Neural crest cell (in vitro differentiated cells): ENCODE measurements around the gene KHNYN. TPM values are rescaled to one million over a fixed set of nuclear protein-coding genes. Genes with fewer than 3 reads are reported as not detected.

Experiments
- DNase-seq: peaks from one replicate; pipeline ENCODE4 v3.0.0; 2021; ENCODE audit warnings: low read depth, mixed read lengths, low spot score
- H3K27ac Mint-ChIP-seq: one replicate; pipeline ENCODE4 v1.8.0; 2021; ENCODE audit warnings: mild to moderate bottlenecking, mixed read lengths; ENCODE audit not compliant: unreplicated experiment
- H3K27me3 Mint-ChIP-seq: 2 replicates; pipeline ENCODE4 v1.8.0; 2021; ENCODE audit warnings: low read depth, mild to moderate bottlenecking, mixed read lengths
- H3K36me3 Mint-ChIP-seq: 2 replicates; pipeline ENCODE4 v1.8.0; 2021; ENCODE audit warnings: low read depth, mild to moderate bottlenecking, mixed read lengths
- H3K4me1 Mint-ChIP-seq: 2 replicates; pipeline ENCODE4 v1.8.0; 2021; ENCODE audit warnings: mixed read lengths
- H3K4me3 Mint-ChIP-seq: one replicate; pipeline ENCODE4 v1.8.0; 2021; ENCODE audit warnings: mild to moderate bottlenecking, mixed read lengths
- H3K9me3 Mint-ChIP-seq: 2 replicates; pipeline ENCODE4 v1.8.0; 2021; ENCODE audit warnings: mixed read lengths
- total RNA-seq: library from RNA; stranded (reverse); gene quantifications from 2 replicates; pipeline ENCODE4 v1.2.1, GENCODE V29; 2021
- TF ChIP-seq, protein P1 (sequence below): fragments of 200-600 bp; sonication (generic); conservative IDR thresholded peaks from 2 replicates; pipeline ENCODE4 v1.5.0; 2021; ENCODE audit warnings: antibody characterized with exemption, mild to moderate bottlenecking

KHNYN gene
- total RNA-seq, 1 donor from 2014 or later: 49.3 TPM

- H3K4me3 Mint-ChIP-seq: peak within 1 kb of the TSS; percentile 83
- H3K4me1 Mint-ChIP-seq: peaks cover 13% of the 10 kb centered on the region
- no peaks in the 10 kb centered on the region for H3K27me3 Mint-ChIP-seq
- H3K9me3 Mint-ChIP-seq: no peaks in the 10 kb centered on the region
- H3K36me3 Mint-ChIP-seq: no peaks in the 10 kb centered on the region
- H3K27ac Mint-ChIP-seq: no peak within 1 kb of the TSS
- DNase-seq: peak; percentile 19
- TF ChIP-seq, protein P1, sequence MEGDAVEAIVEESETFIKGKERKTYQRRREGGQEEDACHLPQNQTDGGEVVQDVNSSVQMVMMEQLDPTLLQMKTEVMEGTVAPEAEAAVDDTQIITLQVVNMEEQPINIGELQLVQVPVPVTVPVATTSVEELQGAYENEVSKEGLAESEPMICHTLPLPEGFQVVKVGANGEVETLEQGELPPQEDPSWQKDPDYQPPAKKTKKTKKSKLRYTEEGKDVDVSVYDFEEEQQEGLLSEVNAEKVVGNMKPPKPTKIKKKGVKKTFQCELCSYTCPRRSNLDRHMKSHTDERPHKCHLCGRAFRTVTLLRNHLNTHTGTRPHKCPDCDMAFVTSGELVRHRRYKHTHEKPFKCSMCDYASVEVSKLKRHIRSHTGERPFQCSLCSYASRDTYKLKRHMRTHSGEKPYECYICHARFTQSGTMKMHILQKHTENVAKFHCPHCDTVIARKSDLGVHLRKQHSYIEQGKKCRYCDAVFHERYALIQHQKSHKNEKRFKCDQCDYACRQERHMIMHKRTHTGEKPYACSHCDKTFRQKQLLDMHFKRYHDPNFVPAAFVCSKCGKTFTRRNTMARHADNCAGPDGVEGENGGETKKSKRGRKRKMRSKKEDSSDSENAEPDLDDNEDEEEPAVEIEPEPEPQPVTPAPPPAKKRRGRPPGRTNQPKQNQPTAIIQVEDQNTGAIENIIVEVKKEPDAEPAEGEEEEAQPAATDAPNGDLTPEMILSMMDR: peak; percentile 19
These were observed 30.9 kb upstream of the KHNYN start, which contains the start of gene NYNRIN for GRCh38 chr14:24398653-24399446. NYNRIN (plus strand) TSS chr14:24399003; CDS start chr14:24399247, 244 bp downstream.

DNA sequence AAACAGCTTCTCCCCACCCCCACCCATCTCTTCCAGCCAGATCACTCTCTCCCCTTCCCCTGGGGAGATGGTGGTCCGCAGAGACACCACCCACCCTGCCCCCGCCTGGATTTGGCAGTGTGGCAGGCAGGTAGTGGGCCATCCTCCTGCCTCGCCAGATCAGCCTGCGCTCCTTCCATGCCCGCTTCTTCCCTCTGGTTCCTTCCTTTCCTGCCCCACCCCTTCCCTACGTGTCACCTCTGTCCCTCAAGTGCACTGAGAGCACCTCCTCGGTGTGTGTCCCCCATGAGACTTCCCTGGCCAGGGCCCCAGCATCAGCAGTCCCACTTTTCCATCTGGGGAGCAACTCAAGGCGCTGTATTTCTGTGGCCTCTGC lies 30.3 kb upstream of the KHNYN start:
- no peaks in the 10 kb centered on the region for H3K36me3 Mint-ChIP-seq
- H3K27ac Mint-ChIP-seq: no peak overlapping the region
- no peak for DNase-seq
- TF ChIP-seq, protein P1: no peak
- H3K27me3 Mint-ChIP-seq: no peaks in the 10 kb centered on the region
- no peaks in the 10 kb centered on the region for H3K9me3 Mint-ChIP-seq
- peaks cover 13% of the 10 kb centered on the region for H3K4me1 Mint-ChIP-seq
- peak overlapping the region; percentile 83 for H3K4me3 Mint-ChIP-seq

DNA sequence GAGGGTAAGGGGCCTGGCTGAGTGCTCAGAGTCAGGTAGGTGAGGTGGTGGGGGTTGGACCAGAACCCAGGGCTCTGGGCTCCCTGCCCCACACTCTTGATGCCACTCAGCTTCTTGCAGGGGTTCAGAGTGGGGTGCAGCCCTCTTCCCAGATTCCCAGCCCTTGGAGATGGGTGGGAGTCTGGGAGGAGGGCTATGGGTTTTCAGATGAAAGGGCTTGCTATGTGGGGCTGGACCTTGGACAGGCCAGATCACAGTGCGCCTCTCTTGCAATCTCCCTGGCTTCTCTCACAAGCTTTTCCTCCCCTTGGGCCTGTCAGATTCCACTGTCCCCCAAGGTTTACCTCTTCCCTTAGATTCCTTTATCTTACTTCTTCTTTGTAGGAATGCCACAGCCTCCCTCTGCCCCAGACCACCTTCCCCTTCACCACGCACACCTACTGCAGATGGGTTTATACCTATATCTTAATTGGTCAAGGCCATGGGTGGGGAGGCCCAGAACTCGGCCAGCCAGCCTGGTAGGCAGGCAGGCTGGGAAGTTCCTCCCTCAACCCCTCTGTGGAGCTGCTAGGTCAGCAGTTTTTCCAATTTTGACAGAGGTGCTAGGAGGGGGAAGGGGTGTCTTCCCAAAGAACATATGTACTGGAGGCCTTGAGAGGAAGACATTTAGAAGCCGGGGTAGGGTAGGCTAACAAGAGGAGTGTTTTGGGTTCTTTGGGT lies 29.6 kb upstream of the KHNYN start:
- TF ChIP-seq, protein P1: no peak
- Mint-ChIP-seq H3K4me1 (peaks cover 13% of the 10 kb centered on the region), H3K27ac (no peak overlapping the region), H3K4me3 (peak overlapping the region; percentile 83), H3K36me3 (no peaks in the 10 kb centered on the region), H3K9me3 (no peaks in the 10 kb centered on the region), H3K27me3 (no peaks in the 10 kb centered on the region)
- no peak for DNase-seq

- Mint-ChIP-seq H3K4me1 (peaks cover 13% of the 10 kb centered on the region), H3K27ac (no peak overlapping the region), H3K27me3 (no peaks in the 10 kb centered on the region), H3K9me3 (no peaks in the 10 kb centered on the region), H3K4me3 (peak overlapping the region; percentile 42), H3K36me3 (no peaks in the 10 kb centered on the region)
- TF ChIP-seq, protein P1: no peak
- DNase-seq: no peak
These were observed 27.7 kb upstream of the KHNYN start for GRCh38 chr14:24401810-24402702.

GRCh38 chr14:24403294-24403998 lies 26.3 kb upstream of the KHNYN start:
- DNase-seq: no peak
- TF ChIP-seq, protein P1: no peak
- Mint-ChIP-seq H3K4me3 (no peak overlapping the region), H3K9me3 (no peaks in the 10 kb centered on the region), H3K4me1 (peaks cover 10% of the 10 kb centered on the region), H3K27me3 (no peaks in the 10 kb centered on the region), H3K36me3 (no peaks in the 10 kb centered on the region), H3K27ac (no peak overlapping the region)
